HG02973 (cell line): ENCODE measurements around the gene SRPK2.
A peak's percentile ranks its signal among the peaks of the same experiment; 100 is the strongest.

ENCODE experiments used
- ATAC-seq: cut with Tn5 transposase; IDR thresholded peaks from one replicate; pipeline ENCODE4 v1.9.1; 2021; ENCODE audit warnings: moderate library complexity; ENCODE audit not compliant: unreplicated experiment

The SRPK2 gene

DNA sequence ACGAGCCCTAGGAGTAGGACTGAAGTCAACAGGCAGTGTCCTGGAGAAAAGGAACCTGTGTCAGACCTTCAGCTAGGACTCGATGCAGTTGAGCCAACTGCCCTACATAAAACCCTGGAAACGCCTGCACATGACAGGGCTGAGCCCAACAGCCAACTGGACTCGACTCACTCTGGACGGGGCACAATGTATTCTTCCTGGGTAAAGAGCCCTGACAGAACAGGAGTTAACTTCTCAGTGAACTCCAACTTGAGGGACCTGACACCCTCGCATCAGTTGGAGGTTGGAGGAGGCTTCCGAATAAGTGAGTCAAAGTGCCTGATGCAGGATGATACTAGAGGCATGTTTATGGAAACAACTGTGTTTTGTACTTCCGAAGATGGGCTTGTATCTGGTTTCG is 281.3 kb downstream of the SRPK2 start:
- no peak for ATAC-seq

DNA sequence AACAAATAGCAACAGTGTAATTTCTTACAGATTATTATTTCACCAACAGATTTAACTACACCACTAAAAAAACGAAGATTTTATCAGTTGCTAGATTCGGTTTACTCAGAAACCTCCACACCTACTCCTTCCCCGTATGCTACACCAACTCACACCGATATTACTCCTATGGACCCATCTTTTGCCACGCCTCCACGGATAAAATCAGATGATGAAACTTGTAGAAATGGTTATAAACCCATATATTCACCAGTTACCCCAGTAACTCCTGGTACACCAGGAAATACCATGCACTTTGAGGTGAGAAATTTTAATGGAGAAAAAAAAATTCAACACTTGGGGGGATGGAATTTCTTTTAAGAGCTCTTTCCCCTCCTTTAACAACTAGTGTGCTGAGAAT is 282.2 kb downstream of the SRPK2 start:
- ATAC-seq = no peak

DNA sequence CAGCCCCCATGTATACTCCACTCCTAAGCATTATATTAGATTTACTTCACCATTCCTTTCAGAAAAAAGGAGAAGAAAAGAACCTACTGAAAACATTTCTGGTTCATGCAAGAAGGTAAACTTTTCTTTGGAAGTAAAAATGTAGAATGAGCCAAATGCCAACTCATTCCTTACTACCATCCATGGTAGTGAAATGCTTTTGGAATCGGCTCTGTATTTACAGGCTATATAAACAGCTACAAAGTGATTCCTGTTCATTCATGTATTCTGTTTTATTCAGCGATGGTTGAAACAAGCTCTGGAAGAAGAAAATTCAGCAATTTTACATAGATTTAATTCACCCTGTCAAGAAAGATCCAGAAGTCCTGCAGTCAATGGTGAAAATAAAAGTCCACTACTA is 283.1 kb downstream of the SRPK2 start:
- ATAC-seq = no peak

DNA sequence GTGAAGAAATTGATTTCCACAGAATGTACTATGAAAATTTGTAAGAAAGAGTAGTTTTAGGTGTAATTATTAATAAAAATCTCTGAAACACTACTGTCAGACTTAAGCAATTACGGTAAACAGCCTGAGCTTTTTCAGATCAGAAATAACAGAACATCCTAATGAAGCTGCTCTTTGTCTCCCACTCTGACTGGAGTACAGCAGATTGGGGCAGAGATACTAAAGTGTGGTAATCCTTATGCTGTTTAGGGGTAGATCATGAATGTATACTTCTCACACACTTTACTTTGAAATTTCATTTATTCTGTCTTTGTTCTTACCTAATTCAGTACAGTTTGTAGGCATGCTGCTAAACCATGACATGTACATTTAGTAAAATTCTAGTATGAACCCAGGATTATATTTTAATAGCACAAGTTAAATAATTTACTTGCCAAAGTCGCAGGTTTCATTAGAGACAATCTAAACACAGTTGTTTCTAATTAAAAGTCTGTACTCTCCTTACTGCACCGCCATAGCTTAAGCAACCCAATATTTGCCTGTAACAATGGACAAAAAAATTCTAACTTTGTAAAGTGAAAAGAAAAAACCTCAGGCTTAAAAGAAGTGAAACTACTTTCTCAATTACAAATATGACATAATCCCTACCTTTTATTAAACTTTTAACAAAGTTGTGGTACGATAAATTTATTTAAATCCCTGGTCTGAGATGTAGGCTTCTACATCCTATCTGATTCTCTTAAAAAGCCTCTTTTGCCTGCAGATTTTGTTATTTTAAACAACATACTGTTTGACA is 286.0 kb downstream of the SRPK2 start:
- ATAC-seq = no peak

DNA sequence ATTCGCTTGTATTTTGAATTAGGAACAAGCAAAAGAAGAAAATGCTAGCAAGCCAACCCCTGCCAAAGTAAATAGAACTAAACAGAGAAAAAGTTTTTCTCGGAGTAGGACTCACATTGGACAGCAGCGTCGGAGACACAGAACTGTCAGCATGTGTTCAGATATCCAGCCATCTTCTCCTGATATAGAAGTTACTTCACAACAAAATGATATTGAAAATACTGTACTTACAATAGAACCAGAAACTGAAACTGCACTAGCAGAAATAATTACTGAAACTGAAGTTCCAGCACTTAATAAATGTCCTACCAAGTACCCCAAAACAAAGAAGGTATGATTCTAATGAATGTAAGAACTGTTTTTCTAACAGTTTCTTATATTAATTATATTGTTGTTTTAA is 286.9 kb downstream of the SRPK2 start:
- peak; percentile 55 for ATAC-seq

DNA sequence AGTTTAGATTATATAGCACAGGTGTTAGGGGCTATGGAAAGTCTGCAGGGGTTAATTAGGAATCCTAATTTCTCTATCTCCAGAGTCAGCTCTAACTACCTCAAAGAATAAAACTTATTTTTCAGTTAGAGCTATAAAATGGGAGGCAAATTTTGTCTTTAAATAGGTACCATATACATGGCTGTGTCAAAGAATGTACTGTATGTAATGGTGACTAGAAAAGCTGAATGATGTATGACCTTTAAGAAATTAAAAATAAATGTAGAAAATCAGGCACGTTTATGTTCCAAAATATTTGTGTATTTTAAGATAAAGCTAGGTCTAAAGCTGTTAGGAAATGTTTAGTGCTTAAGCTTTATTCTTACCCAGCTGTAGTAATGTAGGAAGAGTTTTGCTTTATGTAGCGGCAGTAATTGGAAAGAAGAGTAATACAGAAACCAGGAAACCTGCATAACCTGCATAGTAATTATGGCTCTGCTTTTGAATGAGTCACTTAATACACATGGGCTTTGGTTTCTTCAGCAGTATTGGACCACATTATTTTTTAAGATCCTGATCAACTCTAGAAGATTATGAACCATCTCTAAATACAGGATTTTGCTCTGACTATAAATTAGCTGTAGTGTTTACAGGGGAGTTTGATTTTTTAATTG is 289.7 kb downstream of the SRPK2 start:
- peak; percentile 71 for ATAC-seq

GRCh38 chr7:105097619-105098018 is 291.1 kb downstream of the SRPK2 start:
- no peak for ATAC-seq

DNA sequence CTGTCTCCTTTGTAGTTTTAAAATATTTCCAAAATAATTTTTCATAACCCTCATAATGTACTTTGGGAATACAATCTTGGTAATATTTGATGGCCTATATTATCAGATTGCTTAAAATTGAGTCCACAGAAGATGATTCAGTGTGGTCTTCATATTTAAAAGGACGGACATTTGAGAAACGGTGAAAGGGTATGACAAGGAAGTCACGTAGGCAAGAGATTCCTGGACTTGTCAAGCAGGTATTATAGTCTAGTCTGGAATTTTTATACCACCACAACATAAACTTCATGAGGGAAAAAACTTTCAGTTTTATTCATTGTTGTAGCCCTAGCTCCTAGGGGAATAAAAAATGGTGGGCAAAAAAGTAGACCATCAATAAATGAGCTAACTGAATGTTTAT is 292.4 kb downstream of the SRPK2 start:
- no peak for ATAC-seq

DNA sequence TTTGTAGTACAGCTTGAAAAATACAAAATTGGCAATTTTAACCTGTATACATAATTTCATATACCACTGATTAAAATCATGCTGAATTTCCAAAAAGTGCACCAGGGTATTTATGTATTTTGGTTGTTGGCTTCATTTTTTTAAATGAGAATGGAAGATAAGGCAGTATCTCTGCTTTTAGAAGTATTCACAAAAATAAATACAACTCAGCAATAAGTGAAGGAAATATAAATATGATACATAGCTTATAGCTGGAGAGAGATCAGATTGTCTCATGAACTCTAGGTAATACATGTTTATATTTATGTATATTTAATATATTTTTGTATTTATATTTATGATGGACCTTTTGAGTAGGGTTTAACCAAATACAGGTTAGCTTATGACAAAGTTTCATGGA is 293.8 kb downstream of the SRPK2 start:
- ATAC-seq = no peak

GRCh38 chr7:105088456-105088855 is 300.3 kb downstream of the SRPK2 start:
- ATAC-seq = no peak

- ATAC-seq = no peak
These were observed 300.7 kb downstream of the SRPK2 start for GRCh38 chr7:105087981-105088380.

DNA sequence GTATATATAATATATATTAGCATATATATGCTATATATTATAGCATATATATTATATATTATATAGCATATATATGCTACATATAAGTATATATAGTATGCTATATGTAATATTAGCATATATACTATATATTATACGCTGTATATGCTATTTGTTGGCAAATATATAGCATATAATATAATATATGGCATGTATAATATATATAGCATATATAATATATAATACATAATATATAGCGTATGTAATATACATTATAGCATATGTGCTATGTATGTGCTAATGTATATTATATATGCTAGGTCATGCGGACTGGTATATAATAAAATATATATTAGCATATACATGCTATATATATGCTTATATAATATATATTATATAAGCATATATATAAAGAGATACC is 301.9 kb downstream of the SRPK2 start:
- ATAC-seq = no peak

DNA sequence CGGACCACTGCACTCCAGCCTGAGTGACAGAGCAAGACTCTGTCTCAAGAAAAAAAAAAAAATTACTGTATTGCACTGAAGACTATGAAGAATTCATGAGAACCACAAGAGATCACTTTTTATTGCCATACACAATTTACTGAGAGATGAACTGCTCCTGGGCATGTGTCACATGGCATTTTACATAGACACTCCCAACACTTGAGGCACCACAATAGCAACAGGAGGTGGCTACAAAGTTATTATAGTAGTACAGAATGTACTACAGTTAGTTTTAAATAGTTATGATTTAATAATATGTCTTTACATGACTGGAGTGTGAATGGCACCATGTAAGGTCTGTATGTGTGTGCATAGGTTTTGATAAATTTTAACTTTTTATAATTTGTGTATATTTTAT is 304.1 kb downstream of the SRPK2 start:
- no peak for ATAC-seq

DNA sequence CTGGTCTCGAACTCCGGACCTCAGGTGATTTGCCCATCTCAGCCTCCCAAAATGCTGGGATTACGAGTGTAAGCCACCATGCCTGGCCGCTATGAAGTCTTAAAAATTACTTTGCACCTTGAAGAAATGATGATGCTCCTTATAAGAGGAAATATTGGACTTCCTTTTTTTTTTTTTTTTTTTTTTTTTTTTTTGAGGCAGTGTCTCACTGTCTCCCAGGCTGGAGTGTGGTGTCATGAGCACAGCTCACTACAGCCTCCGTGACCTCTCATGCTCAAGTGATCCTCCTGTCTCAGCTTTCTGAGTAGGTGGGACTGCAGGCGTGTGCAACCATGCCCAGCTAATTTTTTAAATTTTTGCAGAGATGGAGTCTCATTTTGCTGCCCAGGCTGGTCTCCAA is 309.4 kb downstream of the SRPK2 start:
- no peak for ATAC-seq

GRCh38 chr7:105073143-105073542 is 315.6 kb downstream of the SRPK2 start:
- no peak for ATAC-seq

GRCh38 chr7:105068886-105069285 is 319.8 kb downstream of the SRPK2 start:
- ATAC-seq = no peak

GRCh38 chr7:105067691-105068090 is 321.0 kb downstream of the SRPK2 start:
- no peak for ATAC-seq
